HG02840 (cell line): ENCODE measurements around the gene PDE4D.
"Not testable (repeated sequence)": the region's sequence is repeated elsewhere in the genome, so short reads cannot be mapped to it uniquely, and the experiment has no call there.

Experiments used
- ATAC-seq: cut with Tn5 transposase; IDR thresholded peaks from one replicate; pipeline ENCODE4 v1.9.1; 2021; ENCODE audit warnings: mild to moderate bottlenecking, moderate library complexity, moderate number of reproducible peaks; ENCODE audit not compliant: unreplicated experiment, low FRiP score

The PDE4D gene

DNA sequence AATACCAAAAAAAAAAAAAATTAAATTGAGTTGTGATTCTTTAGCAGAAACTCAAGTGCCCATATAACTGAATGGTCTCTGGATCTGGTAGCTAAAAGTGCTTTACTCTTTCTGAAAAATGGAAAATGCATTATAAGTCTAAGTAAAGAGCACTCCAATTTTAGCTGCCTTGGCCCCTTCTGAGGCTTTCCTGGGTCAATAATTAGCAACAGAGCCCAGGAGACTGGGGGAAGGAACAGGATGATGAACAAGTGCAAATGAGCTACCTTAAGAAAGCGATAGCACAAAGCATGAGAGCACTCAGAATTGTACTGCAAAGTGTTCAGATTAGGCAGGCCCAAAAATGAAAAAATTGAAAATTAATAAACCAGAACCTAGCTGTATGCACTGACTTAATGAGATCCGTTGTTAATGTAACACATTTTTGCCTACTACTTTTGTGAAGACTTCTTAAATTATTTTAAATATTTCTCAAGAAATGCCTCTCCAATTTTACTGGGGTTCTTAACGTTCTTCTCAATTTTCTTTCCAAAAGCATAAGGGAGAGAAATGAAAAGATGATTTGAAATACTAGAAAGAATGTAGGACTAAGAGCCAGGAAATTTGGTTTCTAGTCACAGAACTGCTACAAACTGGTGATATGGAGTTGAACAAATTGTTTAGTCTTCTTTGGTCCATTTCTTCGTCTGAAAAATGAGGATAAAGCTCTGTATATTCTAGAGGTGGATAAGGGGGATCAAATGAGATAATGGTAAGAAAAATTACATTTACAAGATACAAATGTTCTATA is 566.1 kb downstream of the PDE4D start:
- no peak for ATAC-seq

GRCh38 chr5:59326596-59326995 is 566.9 kb downstream of the PDE4D start:
- ATAC-seq = no peak

GRCh38 chr5:59325070-59325469 is 568.5 kb downstream of the PDE4D start:
- no peak for ATAC-seq

DNA sequence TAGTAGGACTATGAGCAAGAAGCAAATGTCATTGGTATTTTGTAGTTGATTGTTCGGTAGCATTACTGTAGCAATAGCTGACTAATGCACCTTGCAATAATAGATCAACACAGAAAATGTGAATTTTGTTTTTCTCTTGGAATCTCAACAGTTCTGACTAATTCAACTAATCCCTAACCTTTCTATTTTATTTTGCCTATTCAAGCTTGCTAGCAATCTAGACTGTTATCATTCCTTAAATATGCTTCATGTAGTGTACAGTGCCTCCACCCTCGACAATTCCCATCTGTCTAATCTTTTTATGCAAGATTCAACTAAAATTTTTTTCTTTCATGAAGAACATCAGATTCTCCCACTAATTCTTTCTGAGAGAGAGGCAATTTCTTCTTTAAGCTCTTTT is 570.6 kb downstream of the PDE4D start:
- no peak for ATAC-seq

- ATAC-seq = no peak
Measured at GRCh38 chr5:59322058-59322457, 571.5 kb downstream of the PDE4D start.

GRCh38 chr5:59321642-59322041 is 571.9 kb downstream of the PDE4D start:
- ATAC-seq = no peak

DNA sequence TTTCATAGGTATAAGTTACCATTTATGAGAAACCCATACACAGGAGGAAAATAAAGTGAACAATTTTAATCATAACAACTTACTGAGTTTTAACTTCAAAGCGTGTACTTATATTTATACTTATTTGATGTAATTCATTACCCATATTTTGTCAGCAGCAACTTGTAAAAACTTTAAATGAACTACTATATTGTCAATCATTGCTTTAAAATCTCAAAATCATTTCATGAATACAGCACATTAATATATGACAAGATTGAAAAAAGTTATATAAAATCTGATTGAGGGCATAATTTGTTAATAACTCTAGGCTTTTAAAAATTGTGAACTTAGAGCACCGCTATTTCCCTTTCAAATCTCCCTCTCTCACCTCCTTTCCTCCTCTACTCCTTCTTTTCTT is 573.1 kb downstream of the PDE4D start:
- ATAC-seq = no peak

GRCh38 chr5:59319250-59319649 is 574.3 kb downstream of the PDE4D start:
- ATAC-seq = no peak

GRCh38 chr5:59317774-59318205 is 575.7 kb downstream of the PDE4D start:
- no peak for ATAC-seq

- no peak for ATAC-seq
Measured at GRCh38 chr5:59317023-59317773, 576.3 kb downstream of the PDE4D start.

GRCh38 chr5:59312223-59312622 is 581.3 kb downstream of the PDE4D start:
- ATAC-seq = no peak

- ATAC-seq = not testable (repeated sequence)
Measured at GRCh38 chr5:59308685-59309084, 584.8 kb downstream of the PDE4D start.

GRCh38 chr5:59303289-59303716 is 590.2 kb downstream of the PDE4D start:
- ATAC-seq = not testable (repeated sequence)

GRCh38 chr5:59302509-59302908 is 591.0 kb downstream of the PDE4D start:
- not testable (repeated sequence) for ATAC-seq

GRCh38 chr5:59301727-59302126 is 591.8 kb downstream of the PDE4D start:
- ATAC-seq = no peak

DNA sequence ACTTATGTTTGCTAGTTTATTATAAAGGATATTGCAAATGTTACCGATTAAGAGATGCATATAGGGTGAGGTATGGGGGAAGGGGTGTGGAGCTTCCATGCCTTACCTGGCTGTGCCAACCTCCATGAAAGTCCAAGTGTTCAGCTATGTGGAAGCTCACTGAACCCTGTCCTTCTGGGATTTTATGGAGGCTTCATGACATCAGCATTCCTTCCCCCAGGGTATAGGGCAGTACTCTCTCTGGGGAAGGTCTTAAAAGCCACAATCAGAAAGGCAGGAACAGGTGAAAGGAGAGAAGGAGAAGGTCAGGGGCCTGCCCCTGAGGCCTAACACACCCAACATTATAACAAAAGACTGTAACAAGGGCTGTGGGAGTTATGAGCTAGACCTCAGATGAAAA is 592.6 kb downstream of the PDE4D start:
- no peak for ATAC-seq

GRCh38 chr5:59299006-59299405 is 594.5 kb downstream of the PDE4D start:
- ATAC-seq = no peak

GRCh38 chr5:59296317-59297264 is 596.9 kb downstream of the PDE4D start:
- ATAC-seq = no peak

- ATAC-seq = no peak
Measured at GRCh38 chr5:59293700-59294099, 599.8 kb downstream of the PDE4D start.

GRCh38 chr5:59291941-59292340 is 601.6 kb downstream of the PDE4D start:
- no peak for ATAC-seq

- no peak for ATAC-seq
Measured at GRCh38 chr5:59287884-59288283, 605.6 kb downstream of the PDE4D start.
